ENCODE measurements around the gene ZC3H12C.

Gene ZC3H12C

GRCh38 chr11:110156503-110156902 lies 63.3 kb downstream of the ZC3H12C start:
- no peak for DNase-seq

- DNase-seq = no peak
Observed at GRCh38 chr11:110158317-110159200, 65.4 kb downstream of the ZC3H12C start.

- no peak for DNase-seq
Observed at GRCh38 chr11:110159476-110159875, 66.3 kb downstream of the ZC3H12C start.

DNA sequence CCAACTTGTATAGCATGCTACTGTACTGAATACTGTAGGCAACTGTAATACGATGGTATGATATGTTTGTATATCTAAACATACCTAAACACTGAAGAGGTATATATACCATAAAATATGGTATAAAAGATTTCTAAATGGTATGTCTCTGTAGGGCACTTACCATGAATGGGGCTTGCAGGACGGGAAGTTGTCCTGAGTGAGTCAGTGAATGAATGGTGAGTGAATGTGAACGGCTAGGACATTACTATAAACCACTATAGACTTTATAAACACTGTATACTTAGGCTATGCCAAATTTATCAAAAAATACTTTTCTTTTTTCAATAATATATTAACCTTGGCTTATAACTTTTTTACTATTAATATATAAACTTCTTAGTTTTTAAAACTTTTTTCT lies 66.8 kb downstream of the ZC3H12C start:
- no peak for DNase-seq

DNA sequence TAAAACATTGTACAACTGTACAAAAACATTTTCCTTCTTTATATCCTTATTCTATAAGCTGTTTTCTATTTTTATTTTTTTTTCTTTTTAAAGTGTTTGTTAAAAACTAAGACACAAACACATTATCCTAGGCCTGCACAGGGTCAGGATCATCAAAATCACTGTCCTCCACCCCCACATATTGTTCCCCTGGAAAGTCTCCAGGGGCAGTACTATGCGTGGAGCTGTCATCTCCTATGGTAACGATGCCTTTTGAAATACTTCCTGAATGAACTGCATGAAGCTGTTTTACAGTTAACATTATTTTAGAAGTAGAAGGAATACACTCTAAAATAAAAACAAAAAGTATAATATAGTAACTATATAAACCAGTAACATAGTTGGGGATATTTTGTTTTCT lies 67.2 kb downstream of the ZC3H12C start:
- no peak for DNase-seq

GRCh38 chr11:110161061-110161460 lies 67.9 kb downstream of the ZC3H12C start:
- no peak for DNase-seq

GRCh38 chr11:110162216-110162615 lies 69.0 kb downstream of the ZC3H12C start:
- no peak for DNase-seq

DNA sequence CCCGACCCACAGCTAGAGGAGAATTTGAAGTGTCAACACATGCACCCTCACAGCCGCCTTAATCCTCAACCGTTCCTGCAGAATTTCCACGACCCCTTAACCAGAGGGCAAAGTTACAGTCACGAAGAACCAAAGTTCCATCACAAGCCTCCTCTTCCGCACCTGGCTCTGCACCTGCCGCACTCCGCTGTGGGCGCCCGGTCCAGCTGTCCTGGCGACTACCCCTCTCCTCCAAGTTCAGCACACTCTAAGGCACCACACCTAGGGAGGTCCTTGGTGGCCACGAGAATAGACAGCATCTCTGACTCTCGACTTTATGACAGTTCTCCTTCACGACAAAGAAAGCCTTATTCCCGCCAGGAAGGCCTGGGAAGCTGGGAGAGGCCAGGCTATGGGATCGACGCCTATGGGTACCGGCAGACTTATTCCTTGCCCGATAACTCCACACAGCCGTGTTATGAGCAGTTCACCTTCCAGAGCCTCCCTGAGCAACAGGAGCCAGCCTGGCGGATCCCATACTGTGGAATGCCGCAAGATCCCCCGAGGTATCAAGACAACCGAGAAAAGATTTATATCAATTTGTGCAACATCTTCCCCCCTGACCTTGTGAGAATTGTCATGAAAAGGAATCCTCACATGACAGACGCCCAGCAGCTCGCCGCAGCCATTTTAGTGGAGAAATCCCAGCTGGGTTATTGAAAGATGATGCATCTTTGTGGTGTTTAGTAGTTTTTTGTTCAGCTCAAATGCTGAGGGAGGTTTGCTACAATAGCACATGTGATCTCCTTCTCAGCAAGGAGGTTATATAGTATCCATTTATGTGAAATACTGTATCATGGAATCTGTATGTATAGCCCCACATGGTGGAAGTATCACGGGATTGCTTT lies 72.1 kb downstream of the ZC3H12C start:
- DNase-seq = no peak

GRCh38 chr11:110168033-110168803 lies 75.0 kb downstream of the ZC3H12C start:
- no peak for DNase-seq

- DNase-seq = no peak
Observed at GRCh38 chr11:110169738-110170137, 76.5 kb downstream of the ZC3H12C start.

DNA sequence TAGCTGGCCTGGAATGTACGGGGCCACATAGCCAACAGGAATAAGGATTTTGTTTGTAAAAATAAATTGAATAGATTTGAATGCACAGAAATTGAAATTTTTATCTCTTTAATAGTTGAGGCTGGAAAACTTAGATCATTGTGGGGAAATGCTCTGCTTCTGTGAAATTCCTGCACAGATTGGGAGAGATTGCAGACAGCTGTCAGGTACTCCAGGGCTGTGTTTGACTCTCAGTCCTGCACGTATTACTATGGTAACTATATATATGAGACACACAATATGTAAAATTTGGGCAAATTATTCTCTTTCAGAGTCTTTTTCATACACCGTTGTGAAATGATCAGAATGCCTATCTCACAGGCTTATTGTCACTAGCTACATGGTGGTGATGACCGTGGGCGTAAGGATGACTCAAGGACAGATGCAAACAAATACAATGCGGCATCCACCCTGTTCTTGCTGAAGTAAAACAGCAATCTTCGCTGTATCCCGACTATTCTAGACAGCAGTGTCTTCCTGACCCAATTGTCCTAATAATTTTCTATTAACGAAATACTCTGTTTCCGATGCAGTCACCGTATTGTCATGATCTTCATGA lies 79.4 kb downstream of the ZC3H12C start:
- no peak for DNase-seq

DNA sequence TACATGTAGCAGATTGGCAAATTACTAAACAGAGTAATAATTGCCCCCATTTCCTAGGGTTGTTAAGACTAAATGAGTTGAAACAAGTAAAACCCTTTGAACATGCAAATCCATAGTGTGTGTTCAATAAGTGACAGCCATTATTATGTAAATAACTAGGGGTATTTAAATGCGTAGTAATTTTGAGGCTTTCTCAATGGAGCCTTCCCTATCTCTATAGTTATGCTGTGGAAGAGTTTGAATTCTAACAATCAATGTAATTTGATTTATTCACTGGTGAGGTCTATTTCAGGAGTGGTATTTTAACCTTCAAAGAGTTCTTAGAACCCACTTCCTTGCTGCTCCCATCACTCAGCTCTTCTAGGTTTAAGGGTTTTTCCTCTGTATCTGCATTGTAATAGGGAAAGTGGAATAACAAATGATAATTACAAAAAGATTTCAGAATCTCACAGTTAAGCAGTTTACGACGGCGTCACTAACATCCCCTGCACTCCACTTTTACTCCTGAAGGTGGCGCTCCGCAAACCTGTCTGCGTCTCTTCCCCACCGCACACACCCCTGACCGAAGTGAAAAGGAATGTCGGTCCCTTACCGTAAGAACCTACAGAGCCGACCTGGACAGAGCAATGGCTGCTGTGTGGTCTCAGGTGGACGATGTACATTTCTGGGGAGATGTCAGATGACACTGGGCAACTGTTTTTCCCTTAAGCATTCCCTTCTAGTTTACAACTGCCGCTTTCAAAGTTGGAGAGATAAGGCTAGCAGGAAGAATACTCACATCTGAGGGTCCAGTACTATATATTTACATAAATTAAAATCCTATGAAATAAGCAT lies 80.8 kb downstream of the ZC3H12C start:
- DNase-seq = peak; percentile 57

GRCh38 chr11:110174645-110175310 lies 81.6 kb downstream of the ZC3H12C start:
- DNase-seq = no peak

- no peak for DNase-seq
Observed at GRCh38 chr11:110176366-110177085, 83.3 kb downstream of the ZC3H12C start.

- DNase-seq = no peak
Observed at GRCh38 chr11:110177086-110177456, 83.9 kb downstream of the ZC3H12C start.

DNA sequence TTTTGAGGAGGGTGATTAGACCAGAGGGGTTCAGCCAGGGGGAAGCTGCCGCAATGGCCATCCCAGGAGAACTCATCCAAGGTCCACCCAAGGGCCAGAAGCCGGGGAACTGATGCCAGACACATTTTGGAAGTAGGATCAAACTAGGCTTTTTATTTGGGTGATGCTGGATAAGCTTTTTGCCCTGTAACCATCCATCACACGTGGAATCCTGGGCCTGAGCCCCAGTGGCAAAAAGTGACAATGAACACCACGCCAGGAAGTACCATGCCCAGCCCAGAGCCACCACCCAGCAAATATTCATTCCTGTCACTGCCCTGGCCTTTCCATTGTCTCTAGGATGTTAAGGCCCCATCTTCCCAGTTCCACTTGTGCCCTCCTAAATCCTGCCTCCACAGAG lies 85.9 kb downstream of the ZC3H12C start:
- DNase-seq = no peak

DNA sequence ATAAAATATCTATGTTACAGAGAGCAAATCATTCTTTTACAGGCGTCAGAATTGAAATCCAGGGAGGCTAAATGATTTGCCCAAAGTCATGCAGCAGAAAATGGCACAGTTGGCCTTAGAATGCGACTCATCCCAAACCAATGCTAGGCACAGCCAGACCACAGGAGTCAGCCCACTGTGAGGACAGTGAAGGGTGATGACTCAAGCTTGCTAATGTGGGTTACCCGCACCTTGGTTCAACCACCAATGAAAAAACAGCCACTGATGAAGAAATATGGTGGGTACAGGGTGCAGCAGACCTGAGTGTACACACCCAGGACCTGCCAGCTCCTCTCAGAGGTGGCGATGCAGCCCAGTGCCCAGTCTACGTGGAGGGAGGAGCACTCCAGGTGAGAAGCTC lies 89.7 kb downstream of the ZC3H12C start:
- no peak for DNase-seq

GRCh38 chr11:110184456-110184855 lies 91.3 kb downstream of the ZC3H12C start:
- no peak for DNase-seq

GRCh38 chr11:110185121-110185591 lies 92.0 kb downstream of the ZC3H12C start:
- no peak for DNase-seq

- no peak for DNase-seq
Observed at GRCh38 chr11:110185599-110185998, 92.4 kb downstream of the ZC3H12C start.

Measured in CD4-positive, alpha-beta T cell treated with Interleukin-10 for 1 hour (primary cell).